Colonic mucosa (tissue), 4 donors: ENCODE results near the gene MICU2. TPM values are rescaled to one million over a fixed set of nuclear protein-coding genes. Genes with fewer than 3 reads are reported as not detected.

Experiments
- DNase-seq: peaks from one replicate; pipeline ENCODE4 v3.0.0-alpha.2; 2020
- H3K27ac ChIP-seq: fragments of 200-600 bp; one replicate; pipeline ENCODE4 v1.8.0; 2021
- H3K27me3 ChIP-seq: fragments of 200-600 bp; one replicate; pipeline ENCODE4 v1.8.0; 2021
- H3K36me3 ChIP-seq: fragments of 200-600 bp; one replicate; pipeline ENCODE4 v1.8.0; 2021
- H3K4me1 ChIP-seq: fragments of 200-600 bp; one replicate; pipeline ENCODE4 v1.8.0; 2021; ENCODE audit warnings: mild to moderate bottlenecking
- H3K4me3 ChIP-seq: fragments of 200-600 bp; one replicate; pipeline ENCODE4 v1.8.0; 2021
- H3K9ac ChIP-seq, 2 donors: one replicate each; pipeline ENCODE4 v1.7.0; 2013; ENCODE audit warnings: control low read depth in 2 of 2, low read depth in 2 of 2, low read length in 2 of 2
- H3K9me3 ChIP-seq: fragments of 200-600 bp; one replicate; pipeline ENCODE4 v1.8.0; 2021
- CTCF ChIP-seq: fragments of 200-600 bp; IDR thresholded peaks from one replicate; pipeline ENCODE4 v1.8.0; 2022; ENCODE audit warnings: antibody characterized with exemption, mild to moderate bottlenecking
- intact Hi-C: fragments of 100-400 bp; cut with DNase I; formaldehyde crosslinking; loops from one replicate; pipeline ENCODE4 v1.14.1; 2022
- total RNA-seq, 2 donors: library from RNA; stranded (reverse); fragmentation: NEBNext Ultra II Directional in 1 of 2; extraction: Animal tissue kit (Norgen Biotek cat#: 25700) in 1 of 2; gene quantifications; one replicate each; pipeline ENCODE4 v1.2.1, GENCODE V29; 2021
- donor health status: healthy.
- donor health status: DM: no; HTN: no; CAD: no.
- donor health status: DM: no; HTN: no; CAD: no.

MICU2 gene
- total RNA-seq, 2 donors from 2014 or later, result 32.3 to 54.6 TPM

DNA sequence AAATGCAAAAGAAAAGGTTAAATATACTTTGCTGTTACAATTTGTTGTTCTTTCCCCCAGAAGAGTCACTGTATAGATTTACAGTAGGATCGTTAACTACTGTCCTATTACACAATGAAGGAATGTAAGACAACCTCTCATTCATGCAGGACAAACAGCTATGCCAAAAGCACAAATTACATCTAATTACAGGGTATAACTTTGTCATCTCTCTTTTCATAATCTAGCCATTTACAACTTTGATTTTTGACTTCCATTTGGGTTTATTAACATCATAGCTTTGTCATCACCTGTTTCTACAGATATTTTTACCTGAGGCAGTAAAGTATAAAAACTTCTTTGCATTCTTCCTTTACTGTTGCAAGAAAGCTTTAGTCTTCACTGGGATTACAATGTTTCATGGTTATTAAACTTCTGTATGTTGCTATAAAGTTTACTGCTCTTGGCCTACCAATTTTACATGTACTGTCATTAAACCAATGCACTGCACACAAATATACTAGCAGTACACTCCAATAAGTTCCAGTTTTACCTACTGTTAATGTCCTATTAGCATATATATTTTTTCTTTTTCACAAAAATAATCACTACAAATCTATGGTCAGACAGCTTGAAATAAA is 18.9 kb downstream of the MICU2 start:
- Histone ChIP-seq H3K4me3 (no peak overlapping the region), H3K27me3 (no peaks in the 10 kb centered on the region), H3K9ac (no peak overlapping the region), H3K27ac (no peak overlapping the region), H3K4me1 (no peaks in the 10 kb centered on the region), H3K36me3 (no peaks in the 10 kb centered on the region), H3K9me3 (no peaks in the 10 kb centered on the region)
- intact Hi-C loops, result no loop called here
- TF ChIP-seq CTCF, result no peak
- no peak for DNase-seq

DNA sequence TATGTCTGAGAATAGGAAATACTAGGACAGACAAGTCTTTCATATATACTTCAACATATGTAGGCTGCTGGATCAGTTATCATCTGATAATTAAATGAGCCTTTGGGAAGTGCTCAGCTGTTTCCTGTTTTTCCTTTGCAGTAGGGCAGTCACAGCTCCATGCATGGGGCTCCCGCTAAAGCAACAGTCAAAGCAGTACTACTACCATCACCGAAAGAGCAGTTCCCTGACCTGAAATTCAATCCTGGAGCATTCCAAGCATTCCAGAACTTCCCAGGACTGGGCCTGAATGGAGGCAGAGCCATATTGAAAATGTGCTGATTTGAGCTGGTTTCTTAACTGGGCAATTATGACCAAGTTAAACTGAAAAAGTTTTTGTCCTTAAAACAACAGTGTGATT is 20.5 kb downstream of the MICU2 start:
- Histone ChIP-seq H3K4me1 (no peaks in the 10 kb centered on the region), H3K4me3 (no peak overlapping the region), H3K27ac (no peak overlapping the region), H3K9ac (no peak overlapping the region), H3K9me3 (no peaks in the 10 kb centered on the region), H3K27me3 (no peaks in the 10 kb centered on the region), H3K36me3 (no peaks in the 10 kb centered on the region)
- DNase-seq, result no peak
- intact Hi-C loops, result no loop called here
- TF ChIP-seq CTCF, result no peak

DNA sequence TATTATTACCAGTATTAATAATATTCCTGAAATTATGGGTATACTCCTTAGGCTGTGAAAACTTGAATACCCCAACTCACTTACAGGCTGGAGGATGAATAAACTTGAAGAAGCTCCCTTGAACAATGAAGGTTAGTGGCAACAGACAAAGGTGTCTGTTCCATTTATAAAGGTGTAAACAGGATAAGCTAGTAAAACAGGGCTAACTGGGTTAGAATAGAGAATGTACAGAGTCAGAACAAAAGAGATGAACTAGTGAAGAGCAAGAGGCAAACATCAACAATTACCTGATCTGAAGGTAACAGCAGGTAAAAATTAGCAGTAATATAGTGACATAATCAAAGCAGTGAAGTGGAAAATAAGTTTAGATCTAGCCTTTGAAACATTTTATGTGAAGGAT is 23.2 kb downstream of the MICU2 start:
- no peak overlapping the region for H3K9ac ChIP-seq
- H3K4me3 ChIP-seq, result no peak overlapping the region
- DNase-seq, result no peak
- no peak for TF ChIP-seq CTCF
- H3K27ac ChIP-seq, result no peak overlapping the region
- no peaks in the 10 kb centered on the region for H3K27me3 ChIP-seq
- intact Hi-C loops, result no loop called here
- H3K4me1 ChIP-seq, result no peaks in the 10 kb centered on the region
- H3K9me3 ChIP-seq, result no peaks in the 10 kb centered on the region
- H3K36me3 ChIP-seq, result no peaks in the 10 kb centered on the region

DNA sequence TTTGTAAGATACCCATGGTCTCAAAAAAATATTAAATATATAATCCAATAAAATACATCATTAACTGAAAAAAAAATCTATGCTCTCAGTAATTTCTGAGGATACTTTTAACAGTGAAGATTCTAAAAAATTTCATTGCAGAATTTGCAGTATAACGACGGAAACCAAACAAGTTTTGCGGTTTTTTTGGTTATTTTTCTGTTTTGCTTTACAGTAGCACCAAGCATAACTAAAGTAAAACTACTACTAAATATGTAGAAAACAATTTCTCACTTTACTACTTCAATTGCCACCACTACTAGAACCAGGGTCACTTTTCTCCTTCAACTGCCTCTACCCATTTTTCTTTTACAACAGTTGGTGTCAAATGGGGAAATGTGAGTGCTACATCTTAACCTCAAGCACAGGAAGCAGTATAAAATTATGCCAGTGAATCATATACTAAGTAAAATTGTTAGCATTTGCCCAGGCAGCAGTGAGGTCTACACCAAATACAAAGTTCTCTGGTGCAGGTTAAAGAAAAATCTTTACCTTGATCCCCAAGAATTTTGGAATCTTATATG is 24.1 kb downstream of the MICU2 start:
- DNase-seq, result no peak
- no peak overlapping the region for H3K9ac ChIP-seq
- no peaks in the 10 kb centered on the region for H3K27me3 ChIP-seq
- no peaks in the 10 kb centered on the region for H3K4me1 ChIP-seq
- intact Hi-C loops, result no loop called here
- no peaks in the 10 kb centered on the region for H3K36me3 ChIP-seq
- H3K9me3 ChIP-seq, result no peaks in the 10 kb centered on the region
- no peak overlapping the region for H3K27ac ChIP-seq
- TF ChIP-seq CTCF, result no peak
- no peak overlapping the region for H3K4me3 ChIP-seq

GRCh38 chr13:21578748-21579147 is 25.2 kb downstream of the MICU2 start:
- no peak for TF ChIP-seq CTCF
- no peak for DNase-seq
- Histone ChIP-seq H3K9me3 (no peaks in the 10 kb centered on the region), H3K27ac (no peak overlapping the region), H3K36me3 (no peaks in the 10 kb centered on the region), H3K4me3 (no peak overlapping the region), H3K4me1 (no peaks in the 10 kb centered on the region), H3K9ac (no peak overlapping the region), H3K27me3 (no peaks in the 10 kb centered on the region)
- intact Hi-C loops, result no loop called here
